Activated naive CD4-positive, alpha-beta T cell treated with anti-CD3 and anti-CD28 coated beads for 36 hours (primary cell): Measurements from ENCODE around the gene PAK3. TPM values are rescaled to one million over a fixed set of nuclear protein-coding genes. Genes with fewer than 3 reads are reported as not detected.
A peak's percentile ranks its signal among the peaks of the same experiment; 100 is the strongest.

Experiments
- CTCF ChIA-PET: fragments of 350-600 bp; sonication (Branson Sonifier 250); formaldehyde crosslinking; loops from one replicate; lab custom pipeline; 2021; ENCODE audit warnings: antibody characterized with exemption; lab: Charles Lee
- DNase-seq: peaks from one replicate; pipeline ENCODE4 v3.0.0-alpha.2; 2020
- H3K27ac Mint-ChIP-seq: one replicate; pipeline ENCODE4 v1.8.0; 2021; ENCODE audit warnings: mild to moderate bottlenecking, mixed read lengths
- H3K27me3 Mint-ChIP-seq: one replicate; pipeline ENCODE4 v1.8.0; 2021; ENCODE audit warnings: low read depth, mixed read lengths
- H3K36me3 Mint-ChIP-seq: one replicate; pipeline ENCODE4 v1.8.0; 2021; ENCODE audit warnings: low read depth, mixed read lengths
- H3K4me1 Mint-ChIP-seq: one replicate; pipeline ENCODE4 v1.8.0; 2021; ENCODE audit warnings: low read depth, mixed read lengths
- H3K4me3 Mint-ChIP-seq: one replicate; pipeline ENCODE4 v1.8.0; 2021; ENCODE audit warnings: mild to moderate bottlenecking, moderate library complexity, mixed read lengths
- H3K9me3 Mint-ChIP-seq: one replicate; pipeline ENCODE4 v1.8.0; 2021; ENCODE audit warnings: mixed read lengths
- intact Hi-C: fragments of 100-400 bp; cut with micrococcal nuclease; formaldehyde crosslinking; loops from one replicate; pipeline ENCODE4 v1.15.1; 2023
- total RNA-seq, 2 experiments: library from RNA; stranded (reverse); gene quantifications; one replicate each; pipeline ENCODE4 v1.2.3, GENCODE V29; 2021

Gene PAK3
- total RNA-seq, result under 1 TPM; 0.55 to 0.64 TPM

DNA sequence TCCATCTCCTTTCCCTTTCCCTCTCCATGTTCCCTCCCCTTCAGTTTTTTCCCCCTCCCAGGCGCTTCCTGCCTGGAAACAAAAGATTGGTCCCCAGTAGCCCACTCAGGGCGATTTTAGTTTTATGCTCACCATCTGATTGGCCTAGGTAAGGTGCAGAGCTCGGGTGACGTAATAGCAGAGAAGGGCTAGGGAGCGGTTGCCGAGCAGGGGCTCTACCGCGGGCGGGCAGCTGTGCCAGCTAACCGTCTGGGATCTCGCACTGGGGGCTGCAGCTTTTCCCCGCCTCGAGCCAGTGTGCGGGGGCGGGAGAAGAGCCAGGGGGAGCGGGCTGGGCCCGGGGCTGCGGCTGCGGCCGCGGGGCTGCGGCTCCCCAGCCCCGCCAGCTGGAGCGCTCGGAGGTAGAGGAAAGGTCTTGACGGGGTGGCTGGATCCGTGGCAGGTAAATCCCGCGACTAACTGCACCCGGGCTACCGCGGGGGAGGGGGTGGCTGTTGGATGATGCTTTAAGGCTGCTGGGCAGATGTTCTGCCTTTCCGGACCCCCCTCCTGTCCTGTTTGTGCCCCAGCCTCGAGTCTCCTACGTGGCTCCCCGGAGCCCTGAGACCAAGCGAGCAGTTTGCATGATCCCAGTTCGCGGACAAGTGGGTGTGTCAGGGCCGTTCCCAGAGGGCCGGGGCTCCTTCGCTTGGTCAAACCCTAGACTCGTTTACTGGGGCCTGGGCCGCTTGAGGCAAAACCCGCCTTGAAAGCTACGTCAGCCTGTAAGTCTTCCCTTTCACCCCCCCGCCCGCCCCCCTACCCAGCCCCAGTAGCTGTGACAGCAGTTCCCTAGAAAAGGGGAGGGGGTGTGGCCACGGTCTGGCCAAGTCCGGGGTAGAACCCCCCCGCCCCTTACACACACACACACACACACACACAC, at the start of gene PAK3:
Gene PAK3 (plus strand): TSS at position 218 of the 922 bp plus-strand sequence. CDS start 26,913 bp downstream, outside the sequence.
- no peaks in the 10 kb centered on the region for H3K9me3 Mint-ChIP-seq

DNA sequence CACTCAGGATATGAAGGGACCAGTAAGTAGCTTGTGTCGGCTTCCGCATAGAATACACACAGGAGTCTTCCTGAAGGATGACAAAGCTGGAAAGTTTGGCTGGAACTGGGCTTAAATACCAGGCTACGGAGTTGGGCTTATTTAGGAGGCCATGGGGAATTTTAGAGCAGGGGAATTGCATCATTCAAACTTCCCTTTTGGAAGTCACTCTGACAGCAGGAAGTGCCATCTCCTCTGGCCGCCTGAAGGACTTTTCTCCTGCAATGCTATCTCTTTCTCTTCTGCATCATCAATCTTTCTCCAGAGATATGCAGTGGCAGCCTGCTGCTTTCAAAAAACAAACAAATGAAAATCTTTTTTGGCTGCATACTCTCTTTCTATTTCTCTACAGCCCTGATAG, 48.4 kb upstream of the PAK3 start:
- no peak overlapping the region for H3K4me3 Mint-ChIP-seq
- no peaks in the 10 kb centered on the region for H3K36me3 Mint-ChIP-seq
- no peak overlapping the region for H3K27ac Mint-ChIP-seq
- H3K9me3 Mint-ChIP-seq, result no peaks in the 10 kb centered on the region
- CTCF ChIA-PET, result interaction anchor here (1.1 kb wide), 1 partner anchor 24 kb away, joined by 3 read pairs; no protein-coding TSS in a partner anchor
- no peak for DNase-seq
- H3K4me1 Mint-ChIP-seq, result no peaks in the 10 kb centered on the region
- intact Hi-C loops, result no loop called here
- no peaks in the 10 kb centered on the region for H3K27me3 Mint-ChIP-seq

More for the DNA sequence above, at the start of gene PAK3:
- intact Hi-C loops, result loop anchor here (2.0 kb wide), 1 partner anchor 55 kb away; no protein-coding TSS in a partner anchor
- no peaks in the 10 kb centered on the region for H3K36me3 Mint-ChIP-seq
- DNase-seq, result peak; percentile 20
- no peak within 1 kb of the TSS for H3K27ac Mint-ChIP-seq
- peak within 1 kb of the TSS; percentile 74 for H3K4me3 Mint-ChIP-seq
- CTCF ChIA-PET, result interaction anchor here (0.6 to 1.0 kb wide), 2 partner anchors 59 to 108 kb away, joined by 3 to 4 read pairs; no protein-coding TSS in a partner anchor
- peaks cover 11% of the 10 kb centered on the region for H3K27me3 Mint-ChIP-seq
- peaks cover 9% of the 10 kb centered on the region for H3K4me1 Mint-ChIP-seq

DNA sequence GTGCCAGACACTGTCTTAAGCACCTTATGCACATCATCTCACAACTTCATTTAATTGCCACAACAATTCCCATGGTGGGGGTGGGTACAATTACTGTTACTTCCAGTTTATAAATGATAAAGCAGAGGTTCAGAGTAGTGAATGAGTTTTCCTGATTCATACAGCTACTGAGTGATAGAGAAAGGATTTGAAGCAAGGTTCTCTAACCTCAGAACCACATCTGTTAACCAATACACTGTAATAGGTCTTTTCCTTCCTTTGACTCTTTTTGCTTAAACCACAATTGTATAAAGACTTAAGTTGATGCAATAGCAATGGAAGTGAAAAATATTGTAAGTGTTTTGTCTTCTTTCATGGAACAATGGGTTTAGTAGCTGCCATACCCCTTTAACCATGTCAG, 43.5 kb upstream of the PAK3 start:
- Mint-ChIP-seq H3K4me1 (no peaks in the 10 kb centered on the region), H3K27me3 (no peaks in the 10 kb centered on the region), H3K4me3 (no peak overlapping the region), H3K9me3 (no peaks in the 10 kb centered on the region), H3K27ac (no peak overlapping the region), H3K36me3 (no peaks in the 10 kb centered on the region)
- intact Hi-C loops, result no loop called here
- no peak for DNase-seq
- CTCF ChIA-PET, result no interaction called here

DNA sequence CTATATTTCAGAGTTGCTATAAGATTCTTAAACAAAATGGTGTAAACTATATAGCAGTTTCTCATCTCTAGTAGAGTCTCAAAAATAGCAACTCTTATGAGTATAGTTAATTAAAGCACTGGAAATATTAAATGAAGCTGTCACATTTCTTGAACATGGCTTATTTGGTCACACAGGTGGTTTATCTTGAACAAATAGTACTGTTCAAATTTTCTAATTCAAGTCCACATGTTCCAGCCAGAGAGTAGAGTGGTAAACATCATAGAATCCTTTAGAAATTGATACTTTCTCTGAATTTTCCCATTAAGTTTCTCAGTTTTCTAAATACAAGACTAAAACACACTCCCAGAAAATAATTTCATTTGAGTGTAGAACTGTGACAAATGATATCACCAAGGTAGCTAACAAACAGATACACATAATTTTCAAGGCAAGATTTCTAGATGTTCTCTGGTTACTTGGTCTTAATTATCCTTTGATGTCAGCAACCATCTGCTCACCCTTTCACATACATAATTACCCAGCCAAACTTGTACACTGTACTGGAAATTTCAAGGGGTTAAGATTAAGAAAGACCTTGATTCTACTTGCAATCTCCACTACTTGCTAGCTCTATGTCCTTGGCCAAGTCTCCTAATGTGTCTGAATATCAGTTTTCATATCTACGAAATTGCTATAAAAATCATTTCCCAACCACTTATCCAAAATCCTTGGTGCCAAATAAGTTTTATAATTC, 24.3 kb upstream of the PAK3 start:
- Mint-ChIP-seq H3K4me1 (no peaks in the 10 kb centered on the region), H3K27me3 (no peaks in the 10 kb centered on the region), H3K4me3 (no peak overlapping the region), H3K27ac (no peak overlapping the region), H3K9me3 (no peaks in the 10 kb centered on the region), H3K36me3 (no peaks in the 10 kb centered on the region)
- no peak for DNase-seq
- intact Hi-C loops, result no loop called here
- CTCF ChIA-PET, result interaction anchor here (1.3 kb wide), 1 partner anchor 24 kb away, joined by 3 read pairs; no protein-coding TSS in a partner anchor

DNA sequence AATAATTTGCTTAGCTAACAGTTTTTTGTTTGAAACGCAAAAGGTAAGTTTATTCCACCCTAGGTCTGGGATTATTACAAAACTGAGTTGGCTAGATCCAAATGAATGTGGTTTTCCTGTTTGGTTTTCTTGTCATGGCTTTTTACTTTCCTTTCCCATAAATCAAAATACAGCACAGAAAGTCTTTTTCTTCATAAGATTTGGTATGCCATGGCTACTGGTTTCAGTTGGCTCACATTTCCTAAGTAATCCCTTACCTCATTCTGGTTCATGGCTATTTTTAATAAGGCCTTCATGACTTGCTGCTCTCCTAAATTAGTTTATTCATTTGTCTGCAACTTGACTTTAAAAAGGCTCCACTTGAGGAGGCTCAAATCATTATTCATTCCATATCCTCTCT, 12.9 kb upstream of the PAK3 start:
- DNase-seq, result no peak
- Mint-ChIP-seq H3K4me1 (peaks cover 3% of the 10 kb centered on the region), H3K4me3 (no peak overlapping the region), H3K9me3 (no peaks in the 10 kb centered on the region), H3K36me3 (no peaks in the 10 kb centered on the region), H3K27ac (no peak overlapping the region), H3K27me3 (peaks cover 3% of the 10 kb centered on the region)
- CTCF ChIA-PET, result interaction anchor here (0.6 kb wide), 1 partner anchor 44 kb away, joined by 4 read pairs; no protein-coding TSS in a partner anchor
- intact Hi-C loops, result no loop called here

DNA sequence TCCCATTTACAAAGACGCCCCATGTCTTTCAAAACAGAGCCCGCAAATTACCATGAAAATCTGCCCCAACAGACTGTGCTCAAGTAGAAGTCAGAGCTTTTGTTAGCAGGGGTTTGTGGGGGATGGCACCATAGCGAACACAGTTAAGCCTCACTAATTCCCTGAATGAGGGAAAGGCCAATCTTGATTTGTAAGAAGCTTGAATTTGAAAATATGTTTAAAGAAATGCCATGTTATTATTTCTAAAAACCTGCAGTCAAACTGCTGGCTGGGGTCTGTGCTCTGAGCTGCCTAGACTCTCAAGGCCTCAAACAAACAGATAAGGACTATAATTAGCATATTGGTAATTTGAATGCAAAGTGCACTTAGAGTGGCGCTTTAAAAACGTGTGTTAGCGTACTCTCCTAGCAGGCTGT, 9.4 kb upstream of the PAK3 start:
- Mint-ChIP-seq H3K4me3 (no peak overlapping the region), H3K4me1 (peaks cover 3% of the 10 kb centered on the region), H3K9me3 (no peaks in the 10 kb centered on the region), H3K27me3 (peaks cover 5% of the 10 kb centered on the region), H3K36me3 (no peaks in the 10 kb centered on the region), H3K27ac (no peak overlapping the region)
- intact Hi-C loops, result no loop called here
- DNase-seq, result no peak
- CTCF ChIA-PET, result interaction anchor here (0.6 to 0.7 kb wide), 2 partner anchors 14 to 130 kb away, joined by 3 to 5 read pairs; no protein-coding TSS in a partner anchor

DNA sequence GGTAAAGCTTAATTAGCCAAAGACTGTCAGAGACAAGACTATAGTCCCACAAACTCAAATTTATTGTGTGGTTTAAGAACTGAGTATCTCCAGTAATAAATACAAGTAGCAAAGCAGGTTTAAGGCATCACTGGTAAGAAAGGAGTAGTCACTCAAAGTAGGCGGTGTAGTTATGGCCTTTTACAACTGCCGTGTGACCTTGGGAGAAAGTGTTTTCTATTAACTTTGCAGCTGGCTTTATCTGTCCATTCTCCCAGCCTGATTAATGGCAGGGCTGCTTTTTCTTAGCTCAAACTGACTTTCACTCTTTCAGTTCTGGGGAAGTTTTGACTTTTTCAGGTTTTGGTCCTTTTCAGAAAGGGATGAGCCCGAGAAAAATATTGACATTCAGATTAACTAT, 7.4 kb upstream of the PAK3 start:
- peaks cover 7% of the 10 kb centered on the region for H3K27me3 Mint-ChIP-seq
- H3K4me1 Mint-ChIP-seq, result no peaks in the 10 kb centered on the region

DNA sequence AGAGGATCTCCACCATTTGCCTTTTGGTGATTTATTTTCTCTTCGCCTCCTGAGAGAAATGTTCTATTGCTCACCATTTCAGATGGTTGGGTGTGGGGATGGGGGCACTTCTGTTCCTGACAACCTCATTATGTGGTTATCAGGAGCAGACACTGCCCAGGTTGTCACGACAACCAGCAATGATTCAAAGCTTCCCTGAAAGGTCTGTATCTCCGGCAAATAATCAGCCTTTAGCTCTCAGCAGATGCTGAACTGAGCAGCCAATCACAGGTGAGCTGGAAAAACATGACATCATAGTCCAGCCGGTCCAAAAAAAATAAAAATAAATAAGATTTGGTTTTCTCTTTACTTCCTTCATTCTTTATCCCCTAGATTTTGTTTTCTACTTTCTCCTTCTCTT, 5.5 kb upstream of the PAK3 start:
- no peaks in the 10 kb centered on the region for H3K36me3 Mint-ChIP-seq
- no peak for DNase-seq
- H3K27me3 Mint-ChIP-seq, result peaks cover 7% of the 10 kb centered on the region
- CTCF ChIA-PET, result no interaction called here
- no peak overlapping the region for H3K27ac Mint-ChIP-seq
- no peak overlapping the region for H3K4me3 Mint-ChIP-seq
- H3K4me1 Mint-ChIP-seq, result no peaks in the 10 kb centered on the region
- intact Hi-C loops, result no loop called here
- H3K9me3 Mint-ChIP-seq, result no peaks in the 10 kb centered on the region

More for the DNA sequence above, 7.4 kb upstream of the PAK3 start:
- Mint-ChIP-seq H3K36me3 (no peaks in the 10 kb centered on the region), H3K27ac (no peak overlapping the region), H3K4me3 (no peak overlapping the region), H3K9me3 (no peaks in the 10 kb centered on the region)
- DNase-seq, result no peak
- CTCF ChIA-PET, result no interaction called here
- intact Hi-C loops, result no loop called here

DNA sequence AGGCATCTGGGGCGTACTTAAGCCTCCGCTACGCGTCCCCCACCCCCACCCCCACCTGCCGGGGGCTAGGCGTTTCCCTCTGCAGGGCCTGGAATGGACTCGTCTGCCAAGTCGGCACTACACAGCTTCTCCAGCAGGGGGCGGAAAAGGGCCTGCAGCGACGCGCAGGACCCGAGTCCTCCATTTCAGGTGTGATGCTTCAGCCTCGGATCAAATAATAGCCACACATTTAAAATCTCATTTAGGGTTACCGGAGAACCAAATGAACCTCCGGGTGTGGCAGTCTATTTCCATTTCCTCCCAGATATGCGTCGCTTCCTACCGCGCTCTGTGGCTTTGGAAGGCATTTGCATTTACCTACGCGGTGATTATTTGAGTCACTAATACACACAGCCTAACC, 2.9 kb downstream of the PAK3 start:
- no peak overlapping the region for H3K27ac Mint-ChIP-seq
- CTCF ChIA-PET, result interaction anchor here (0.6 to 1.6 kb wide), 7 partner anchors 9 to 349 kb away, joined by 3 to 6 read pairs (median 4); no protein-coding TSS in a partner anchor
- H3K4me1 Mint-ChIP-seq, result peaks cover 9% of the 10 kb centered on the region
- H3K4me3 Mint-ChIP-seq, result no peak overlapping the region
- peak; percentile 72 for DNase-seq
- H3K27me3 Mint-ChIP-seq, result peaks cover 9% of the 10 kb centered on the region
- no peaks in the 10 kb centered on the region for H3K36me3 Mint-ChIP-seq
- intact Hi-C loops, result loop anchor here (1.0 to 2.0 kb wide), 5 partner anchors 24 to 649 kb away; partner anchors contain the start of gene ALG13
- H3K9me3 Mint-ChIP-seq, result no peaks in the 10 kb centered on the region

DNA sequence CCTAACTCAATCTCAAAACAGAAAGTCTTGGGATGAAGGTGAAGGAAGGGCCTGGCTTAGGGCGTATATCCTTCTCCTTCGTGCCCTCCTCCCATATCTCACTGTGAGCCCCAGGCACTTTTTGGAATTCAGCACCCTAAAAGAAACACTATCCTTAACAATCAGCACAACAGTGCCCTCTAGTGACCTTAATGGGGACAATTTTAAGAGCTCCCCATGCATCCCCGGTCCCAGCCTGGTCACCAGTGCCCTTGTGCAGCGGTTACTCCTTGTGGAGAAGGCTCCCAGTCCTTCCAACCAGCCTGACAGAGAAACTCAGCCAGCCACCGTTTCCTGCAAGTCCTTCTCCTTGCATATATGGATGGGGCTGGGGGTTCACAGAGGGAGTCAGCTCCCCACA, 4.2 kb downstream of the PAK3 start:
- H3K4me3 Mint-ChIP-seq, result no peak overlapping the region
- no peaks in the 10 kb centered on the region for H3K36me3 Mint-ChIP-seq
- H3K4me1 Mint-ChIP-seq, result peaks cover 9% of the 10 kb centered on the region
- H3K27me3 Mint-ChIP-seq, result peaks cover 9% of the 10 kb centered on the region
- DNase-seq, result peak; percentile 16
- intact Hi-C loops, result loop anchor here (1.0 kb wide), 1 partner anchor 108 kb away; no protein-coding TSS in a partner anchor
- H3K9me3 Mint-ChIP-seq, result no peaks in the 10 kb centered on the region
- no peak overlapping the region for H3K27ac Mint-ChIP-seq
- CTCF ChIA-PET, result interaction anchor here (0.7 to 1.3 kb wide), 6 partner anchors 13 to 246 kb away, joined by 3 to 8 read pairs (median 3); no protein-coding TSS in a partner anchor

DNA sequence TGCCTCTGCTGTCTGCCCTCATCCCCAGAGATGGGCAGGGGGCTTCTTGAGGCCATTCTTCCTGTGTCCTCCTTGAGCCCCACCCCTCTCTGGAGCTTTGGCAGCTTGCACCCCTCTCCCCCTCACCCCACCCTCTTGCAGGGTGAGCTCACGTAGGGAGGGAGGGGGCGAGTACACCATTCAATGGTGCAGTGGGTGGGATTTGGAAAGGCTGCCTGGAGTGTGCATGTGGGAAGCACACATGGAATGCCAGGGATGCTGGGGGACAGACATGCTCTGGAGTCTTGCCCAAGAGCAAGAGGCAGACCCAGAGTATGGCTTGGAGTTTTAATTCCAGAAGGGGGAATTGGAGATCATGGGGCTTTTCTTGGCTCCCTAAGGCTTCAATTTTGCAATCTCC, 5.6 kb downstream of the PAK3 start:
- no peak for DNase-seq
- no peak overlapping the region for H3K27ac Mint-ChIP-seq
- CTCF ChIA-PET, result interaction anchor here (0.7 to 1.3 kb wide), 2 partner anchors 109 to 143 kb away, joined by 4 read pairs; no protein-coding TSS in a partner anchor
- H3K9me3 Mint-ChIP-seq, result no peaks in the 10 kb centered on the region
- H3K4me1 Mint-ChIP-seq, result peaks cover 5% of the 10 kb centered on the region
- H3K27me3 Mint-ChIP-seq, result peaks cover 4% of the 10 kb centered on the region
- H3K36me3 Mint-ChIP-seq, result no peaks in the 10 kb centered on the region
- no peak overlapping the region for H3K4me3 Mint-ChIP-seq
- intact Hi-C loops, result no loop called here

DNA sequence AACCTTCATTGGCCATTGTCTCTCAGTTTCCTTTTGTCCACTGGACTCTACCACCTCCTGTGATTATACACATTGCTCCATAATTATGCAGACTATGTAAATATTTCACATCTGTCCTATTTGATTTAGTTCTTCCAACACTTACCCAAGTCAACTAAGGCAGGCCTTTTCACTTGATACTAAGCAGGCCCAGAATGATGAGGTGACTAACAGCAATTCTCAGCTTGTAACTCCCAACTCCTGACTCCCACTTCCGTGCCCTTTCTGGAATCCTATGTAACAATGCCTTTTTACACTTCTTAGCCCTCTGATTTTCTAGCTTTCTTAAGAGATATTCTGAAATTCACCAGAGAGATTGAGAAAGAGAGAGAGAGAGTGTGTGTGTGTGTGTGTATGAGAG, 6.6 kb downstream of the PAK3 start:
- H3K27ac Mint-ChIP-seq, result no peak overlapping the region
- H3K9me3 Mint-ChIP-seq, result no peaks in the 10 kb centered on the region
- intact Hi-C loops, result no loop called here
- H3K27me3 Mint-ChIP-seq, result peaks cover 4% of the 10 kb centered on the region
- H3K4me1 Mint-ChIP-seq, result peaks cover 5% of the 10 kb centered on the region
- no peak for DNase-seq
- CTCF ChIA-PET, result no interaction called here
- H3K4me3 Mint-ChIP-seq, result no peak overlapping the region
- no peaks in the 10 kb centered on the region for H3K36me3 Mint-ChIP-seq
